IPS-18c (cell line): ENCODE data around the gene GREB1.

Experiments
- H3K4me3 ChIP-seq: 2 replicates; pipeline ENCODE4 v1.7.0; 2013; ENCODE audit warnings: low read depth, mild to moderate bottlenecking, low read length, moderate library complexity; ENCODE audit not compliant: insufficient read depth
- H3K9me3 ChIP-seq: one replicate; pipeline ENCODE4 v1.6.1; 2013; ENCODE audit warnings: mild to moderate bottlenecking, low read length, moderate library complexity; ENCODE audit not compliant: control insufficient read depth, insufficient read depth

Gene GREB1

GRCh38 chr2:11669454-11670291 lies 135.8 kb downstream of the GREB1 start, which contains the start of gene NTSR2:
Gene NTSR2 (minus strand): TSS chr2:11670195. CDS start chr2:11670129, 66 bp downstream.
- Histone ChIP-seq H3K4me3 (peak within 1 kb of the TSS; percentile 25), H3K9me3 (peaks cover 4% of the 10 kb centered on the region)

GRCh38 chr2:11672407-11672806 lies 138.6 kb downstream of the GREB1 start:
- Histone ChIP-seq H3K9me3 (peaks cover 2% of the 10 kb centered on the region), H3K4me3 (no peak overlapping the region)

GRCh38 chr2:11674983-11675382 lies 141.1 kb downstream of the GREB1 start:
- Histone ChIP-seq H3K9me3 (no peaks in the 10 kb centered on the region), H3K4me3 (no peak overlapping the region)

GRCh38 chr2:11675423-11676112 lies 141.7 kb downstream of the GREB1 start:
- no peak overlapping the region for H3K4me3 ChIP-seq
- H3K9me3 ChIP-seq = no peaks in the 10 kb centered on the region

GRCh38 chr2:11676640-11677039 lies 142.8 kb downstream of the GREB1 start:
- H3K4me3 ChIP-seq = no peak overlapping the region

GRCh38 chr2:11677136-11678055 lies 143.6 kb downstream of the GREB1 start:
- Histone ChIP-seq H3K4me3 (no peak overlapping the region), H3K9me3 (no peaks in the 10 kb centered on the region)

More at GRCh38 chr2:11676640-11677039, 142.8 kb downstream of the GREB1 start:
- no peaks in the 10 kb centered on the region for H3K9me3 ChIP-seq

- H3K9me3 ChIP-seq = no peaks in the 10 kb centered on the region
- H3K4me3 ChIP-seq = no peak overlapping the region
Measured at GRCh38 chr2:11678306-11678960, 144.6 kb downstream of the GREB1 start.

GRCh38 chr2:11679016-11679415 lies 145.2 kb downstream of the GREB1 start:
- Histone ChIP-seq H3K4me3 (no peak overlapping the region), H3K9me3 (no peaks in the 10 kb centered on the region)

- Histone ChIP-seq H3K9me3 (no peaks in the 10 kb centered on the region), H3K4me3 (no peak overlapping the region)
Measured at GRCh38 chr2:11679486-11680181, 145.8 kb downstream of the GREB1 start.

GRCh38 chr2:11680182-11680900 lies 146.5 kb downstream of the GREB1 start:
- Histone ChIP-seq H3K9me3 (no peaks in the 10 kb centered on the region), H3K4me3 (no peak overlapping the region)

GRCh38 chr2:11680901-11681721 lies 147.3 kb downstream of the GREB1 start:
- H3K9me3 ChIP-seq = no peaks in the 10 kb centered on the region
- no peak overlapping the region for H3K4me3 ChIP-seq

GRCh38 chr2:11681722-11682589 lies 148.1 kb downstream of the GREB1 start:
- no peak overlapping the region for H3K4me3 ChIP-seq

GRCh38 chr2:11682590-11682915 lies 148.7 kb downstream of the GREB1 start:
- Histone ChIP-seq H3K9me3 (no peaks in the 10 kb centered on the region), H3K4me3 (no peak overlapping the region)

More at GRCh38 chr2:11681722-11682589, 148.1 kb downstream of the GREB1 start:
- H3K9me3 ChIP-seq = no peaks in the 10 kb centered on the region

- H3K4me3 ChIP-seq = no peak overlapping the region
- H3K9me3 ChIP-seq = no peaks in the 10 kb centered on the region
Measured at GRCh38 chr2:11683476-11683875, 149.6 kb downstream of the GREB1 start.
